CD14-positive monocyte (primary cell): ENCODE data around the gene STN1. TPM values are rescaled to one million over a fixed set of nuclear protein-coding genes. Genes with fewer than 3 reads are reported as not detected.

Source experiments
- DNase-seq, 3 donors: peaks; one replicate each; pipeline ENCODE4 v3.0.0-alpha.2; 2011 to 2022
- H2AFZ ChIP-seq: 2 replicates; pipeline ENCODE4 v1.6.0; 2012; ENCODE audit warnings: mild to moderate bottlenecking, low read depth, low read length, inconsistent platforms; ENCODE audit not compliant: insufficient read depth, poor library complexity, severe bottlenecking
- H3K27ac ChIP-seq, 2 donors: 1 replicate in 1 of 2; 2 replicates in 1 of 2; pipeline ENCODE4 v1.5.1; 2012 to 2013; ENCODE audit warnings: low read length in 2 of 2, control low read depth in 1 of 2, inconsistent platforms in 1 of 2, low read depth in 1 of 2, mild to moderate bottlenecking in 1 of 2
- H3K27me3 ChIP-seq, 2 donors: one replicate each; pipeline versions ENCODE4 v1.6.0 to v1.6.1; 2011 to 2013; ENCODE audit warnings: low read length in 2 of 2; ENCODE audit not compliant: control insufficient read depth in 2 of 2, insufficient read depth in 2 of 2
- H3K36me3 ChIP-seq, 2 donors: replicated peaks in 1 of 2; 1 replicate in 1 of 2; 2 replicates in 1 of 2; pipeline versions ENCODE4 v1.5.1 to v1.6.1; 2012 to 2013; ENCODE audit warnings: low read length in 2 of 2, control low read depth in 1 of 2, inconsistent platforms in 1 of 2, mild to moderate bottlenecking in 1 of 2; ENCODE audit not compliant: insufficient read depth in 2 of 2, control insufficient read depth in 1 of 2
- H3K4me1 ChIP-seq, 2 donors: 1 replicate in 1 of 2; 2 replicates in 1 of 2; pipeline versions ENCODE4 v1.5.1 to v1.6.1; 2012 to 2013; ENCODE audit warnings: low read length in 2 of 2, control low read depth in 1 of 2, inconsistent platforms in 1 of 2, mild to moderate bottlenecking in 1 of 2, moderate library complexity in 1 of 2; ENCODE audit not compliant: insufficient read depth in 2 of 2, control insufficient read depth in 1 of 2
- H3K4me2 ChIP-seq: replicated peaks from 2 replicates; pipeline ENCODE3; 2012; ENCODE audit warnings: low read length, moderate library complexity, mild to moderate bottlenecking; ENCODE audit not compliant: poor library complexity, severe bottlenecking; ENCODE audit errors: extremely low read depth
- H3K4me3 ChIP-seq, 3 experiments: fragments of 200-600 bp in 1 of 3; sonication (generic) in 1 of 3; replicated peaks in 1 of 3; 1 replicate in 2 of 3; 2 replicates in 1 of 3; pipeline ENCODE4 v1.5.1; 2011 to 2013; ENCODE audit warnings: low read length in 3 of 3, mild to moderate bottlenecking in 3 of 3, control low read depth in 2 of 3, low read depth in 2 of 3, inconsistent platforms in 1 of 3, moderate library complexity in 1 of 3
- H3K79me2 ChIP-seq: 2 replicates; pipeline ENCODE4 v1.6.0; 2012; ENCODE audit warnings: mild to moderate bottlenecking, control low read depth, inconsistent platforms, low read length, moderate library complexity; ENCODE audit not compliant: insufficient read depth
- H3K9ac ChIP-seq: 2 replicates; pipeline ENCODE4 v1.6.0; 2017; ENCODE audit warnings: low read length, mild to moderate bottlenecking; ENCODE audit not compliant: insufficient read depth, poor library complexity, severe bottlenecking
- H3K9me3 ChIP-seq, 2 donors: replicated peaks in 1 of 2; 1 replicate in 1 of 2; 2 replicates in 1 of 2; pipeline versions ENCODE4 v1.5.1 to v1.6.1; 2012 to 2013; ENCODE audit warnings: low read length in 2 of 2, control low read depth in 1 of 2; ENCODE audit not compliant: control insufficient read depth in 1 of 2, insufficient read depth in 1 of 2
- H4K20me1 ChIP-seq: 2 replicates; pipeline ENCODE4 v1.6.0; 2012; ENCODE audit warnings: mild to moderate bottlenecking, low read length, control low read depth, moderate library complexity; ENCODE audit not compliant: insufficient read depth
- H3K27ac Mint-ChIP-seq, 7 donors: one replicate each; pipeline ENCODE4 v1.8.0; 2020; ENCODE audit warnings: mild to moderate bottlenecking in 7 of 7, mixed read lengths in 7 of 7, moderate library complexity in 6 of 7, inconsistent platforms in 2 of 7
- H3K27me3 Mint-ChIP-seq, 3 donors: one replicate each; pipeline ENCODE4 v1.8.0; 2021 to 2022; ENCODE audit warnings: low read depth in 3 of 3, mild to moderate bottlenecking in 3 of 3, mixed read lengths in 3 of 3, moderate library complexity in 3 of 3, inconsistent platforms in 1 of 3
- H3K36me3 Mint-ChIP-seq, 2 donors: one replicate each; pipeline ENCODE4 v1.8.0; 2020; ENCODE audit warnings: mixed read lengths in 2 of 2, inconsistent platforms in 1 of 2, mild to moderate bottlenecking in 1 of 2
- H3K4me1 Mint-ChIP-seq: one replicate; pipeline ENCODE4 v1.8.0; 2020; ENCODE audit warnings: mild to moderate bottlenecking, mixed read lengths
- H3K4me3 Mint-ChIP-seq, 2 donors: one replicate each; pipeline ENCODE4 v1.8.0; 2020; ENCODE audit warnings: mild to moderate bottlenecking in 2 of 2, mixed read lengths in 2 of 2, moderate library complexity in 1 of 2
- H3K9me3 Mint-ChIP-seq, 7 donors: one replicate each; pipeline ENCODE4 v1.8.0; 2020 to 2022; ENCODE audit warnings: mixed read lengths in 7 of 7, mild to moderate bottlenecking in 6 of 7, moderate library complexity in 6 of 7, inconsistent platforms in 2 of 7
- CTCF ChIP-seq: fragments of 200-600 bp; IDR thresholded peaks from one replicate; pipeline ENCODE4 v1.8.0; 2022; ENCODE audit warnings: antibody characterized with exemption, mild to moderate bottlenecking
- WGBS: methylation state at CpG from one replicate; pipeline ENCODE4 v1.1.5; 2013; ENCODE audit warnings: missing lambda C conversion rate; ENCODE audit not compliant: insufficient coverage; 5-methylcytosine and 5-hydroxymethylcytosine counted together
- intact Hi-C, 2 donors: fragments of 100-400 bp; cut with micrococcal nuclease; formaldehyde crosslinking; loops; one replicate each; pipeline versions ENCODE4 v1.15.0 to v1.15.1; 2023
- polyA plus RNA-seq, 3 donors: library from polyadenylated mRNA; depleted of rRNA in 1 of 3; unstranded in 2 of 3; stranded (reverse) in 1 of 3; fragments of 300-500 nt in 2 of 3; fragments of >200 nt in 1 of 3; fragmentation: Illumina TruSeq in 2 of 3; gene quantifications; 1 replicate in 2 of 3; 2 replicates in 1 of 3; pipeline ENCODE4 v1.2.3, GENCODE V29; 2012 to 2021

STN1 gene
- polyA plus RNA-seq, 3 donors = 19.3 to 37.4 (median 35.9) TPM

- Histone ChIP-seq H3K4me1 (peaks cover 3 to 9% of the 10 kb centered on the region in 2 donors), H2AFZ (no peak overlapping the region), H3K36me3 (no peaks in the 10 kb centered on the region), H3K9ac (no peak overlapping the region), H3K9me3 (no peaks in the 10 kb centered on the region), H4K20me1 (no peaks in the 10 kb centered on the region), H3K79me2 (no peaks in the 10 kb centered on the region), H3K27me3 (no peaks in the 10 kb centered on the region), H3K27ac (no peak overlapping the region), H3K4me2 (no peak overlapping the region), H3K4me3 (no peak overlapping the region)
- no peak for DNase-seq
- intact Hi-C loops = no loop called here
- Mint-ChIP-seq H3K9me3 (peaks cover 0 to 2% (median 0%) of the 10 kb centered on the region in 7 donors), H3K4me3 (no peak overlapping the region), H3K27me3 (no peaks in the 10 kb centered on the region), H3K36me3 (no peaks in the 10 kb centered on the region), H3K4me1 (no peaks in the 10 kb centered on the region), H3K27ac (no peak overlapping the region)
- TF ChIP-seq CTCF = no peak
- no CpG with 5 or more reads among the region's 1 CpG for WGBS
Observed at GRCh38 chr10:103925591-103925990, 7.6 kb upstream of the STN1 start.

DNA sequence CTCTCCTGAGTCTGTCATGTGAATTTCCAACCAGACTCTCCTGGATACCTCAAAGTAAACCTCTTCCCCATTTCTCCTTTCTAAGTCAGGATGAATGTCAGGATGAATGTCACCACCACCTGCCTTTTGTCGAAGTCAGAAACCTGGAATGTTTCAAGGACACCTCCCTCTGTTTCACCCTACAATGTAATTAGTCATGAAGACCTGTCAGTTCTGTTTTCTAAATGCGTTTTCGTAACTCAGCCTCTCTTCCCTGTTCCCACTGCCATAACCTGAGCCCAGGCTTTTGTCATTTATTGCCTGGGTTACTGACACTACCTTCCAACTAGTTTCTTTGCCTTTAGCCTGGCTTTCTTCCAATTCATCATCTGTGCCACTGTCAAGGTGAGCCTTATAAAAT lies 5.5 kb upstream of the STN1 start:
- Mint-ChIP-seq H3K4me1 (peaks cover 8% of the 10 kb centered on the region), H3K27ac (no peak overlapping the region), H3K36me3 (no peaks in the 10 kb centered on the region), H3K27me3 (no peaks in the 10 kb centered on the region), H3K9me3 (no peaks in the 10 kb centered on the region), H3K4me3 (no peak overlapping the region)
- WGBS = 76% methylated on average over 2 of the region's 3 CpGs
- no peaks in the 10 kb centered on the region for H3K27me3 ChIP-seq
- H3K9ac ChIP-seq = no peak overlapping the region
- no peak for TF ChIP-seq CTCF
- no peak overlapping the region for H3K4me3 ChIP-seq
- no peak overlapping the region for H2AFZ ChIP-seq
- DNase-seq = no peak
- H3K4me2 ChIP-seq = no peak overlapping the region
- peaks cover 9 to 15% of the 10 kb centered on the region in 2 donors for H3K4me1 ChIP-seq
- H3K36me3 ChIP-seq = no peaks in the 10 kb centered on the region
- intact Hi-C loops = loop anchor here in 1 of 2 donors (5.0 kb wide), 1 partner anchor 44 kb away; the partner anchor contains the start of gene SLK
- no peaks in the 10 kb centered on the region for H4K20me1 ChIP-seq
- H3K27ac ChIP-seq = no peak overlapping the region
- no peaks in the 10 kb centered on the region for H3K79me2 ChIP-seq
- no peaks in the 10 kb centered on the region for H3K9me3 ChIP-seq
